GM19397 (cell line): ENCODE data around the gene CHST11.

Source experiments
- ATAC-seq: cut with Tn5 transposase; IDR thresholded peaks from one replicate; pipeline ENCODE4 v1.9.1; 2021; ENCODE audit warnings: mild to moderate bottlenecking, moderate library complexity; ENCODE audit not compliant: unreplicated experiment

The CHST11 gene

DNA sequence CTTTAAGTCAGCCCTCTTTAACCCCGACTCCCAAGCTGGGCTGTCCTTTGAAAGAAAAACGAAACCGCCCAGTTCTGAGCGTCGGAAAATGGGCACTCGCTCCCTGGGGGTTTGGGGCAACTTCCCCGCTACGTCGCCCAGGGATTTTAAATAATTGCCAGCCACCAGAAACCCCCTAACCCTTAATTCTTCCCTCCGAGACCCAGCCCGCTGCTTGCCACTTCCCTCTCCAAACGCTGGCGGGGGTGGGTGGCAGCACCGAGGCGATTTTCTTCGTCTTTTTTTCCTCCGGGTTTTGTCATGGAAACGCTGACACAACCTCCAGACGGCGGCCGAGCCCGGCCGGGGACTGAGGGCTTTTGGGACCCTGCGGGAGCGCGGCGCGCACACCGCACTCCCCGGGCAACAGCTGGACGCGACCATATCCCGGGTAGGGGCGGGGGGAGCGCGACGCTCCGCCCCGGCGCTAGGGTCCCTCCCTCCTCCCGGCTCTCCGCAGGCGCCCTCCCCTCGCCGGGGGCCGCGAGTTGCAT is at the start of gene CHST11:
CHST11 (plus strand) TSS at position 532 of the 533 bp plus-strand sequence.
- peak; percentile 66 for ATAC-seq

DNA sequence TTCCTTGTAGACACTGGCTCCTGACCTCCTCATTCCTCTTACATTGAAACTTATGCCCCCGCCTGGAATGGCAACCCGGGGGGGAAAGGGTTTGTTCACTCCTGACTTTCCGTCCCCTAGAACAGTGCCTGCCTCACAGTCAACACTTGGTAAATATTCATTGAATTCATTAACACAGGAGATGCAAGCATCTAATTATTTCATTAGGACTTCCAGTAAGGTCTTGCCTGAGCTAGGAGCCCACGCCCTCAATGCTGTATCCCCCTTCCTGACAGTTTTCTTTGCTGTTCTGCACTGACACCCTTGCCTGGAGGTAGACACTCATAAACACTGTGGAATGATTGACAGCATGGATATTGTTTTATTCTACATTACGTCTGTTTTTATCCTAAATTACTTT is 49.3 kb upstream of the CHST11 start:
- ATAC-seq, result no peak

DNA sequence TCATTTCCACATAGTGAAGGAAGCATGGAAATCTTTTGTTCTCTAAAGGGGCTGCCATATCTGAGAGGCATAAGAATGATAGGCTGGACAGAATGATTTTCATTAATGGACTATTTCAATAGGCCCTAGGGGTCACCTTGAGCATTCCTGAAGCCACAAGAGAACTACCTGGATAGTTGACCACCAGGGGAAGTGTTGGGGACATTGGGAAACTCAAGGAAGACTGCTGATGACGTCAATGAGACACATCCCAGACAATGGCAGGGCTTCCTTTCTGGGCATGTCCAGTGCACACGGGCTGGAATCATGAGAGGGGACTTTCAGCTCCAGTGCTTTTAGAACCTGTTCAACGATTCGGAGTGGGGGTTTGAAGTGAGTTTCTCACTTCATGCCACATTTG is 48.8 kb upstream of the CHST11 start:
- no peak for ATAC-seq

GRCh38 chr12:104410326-104410725 is 46.4 kb upstream of the CHST11 start:
- no peak for ATAC-seq

DNA sequence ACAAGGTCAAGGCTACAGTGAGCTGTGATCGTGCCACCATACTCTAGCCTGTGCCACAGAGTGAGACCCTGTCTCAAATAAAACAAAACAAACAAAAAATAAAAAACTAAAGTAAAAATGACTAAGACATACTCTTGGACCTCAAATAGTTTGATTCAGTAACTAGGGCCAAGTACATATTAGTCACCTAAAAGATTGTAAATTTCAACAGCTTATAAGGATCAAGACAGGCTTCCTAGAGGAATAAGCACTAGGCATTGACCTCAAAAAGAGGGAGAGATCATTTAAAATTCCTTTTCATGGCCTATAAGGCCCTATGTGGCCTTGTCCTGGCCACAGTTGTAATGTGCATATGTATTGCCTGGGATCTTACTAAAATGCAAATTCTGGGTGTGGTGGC is 46.0 kb upstream of the CHST11 start:
- ATAC-seq, result no peak

GRCh38 chr12:104411826-104412641 is 44.7 kb upstream of the CHST11 start:
- no peak for ATAC-seq

DNA sequence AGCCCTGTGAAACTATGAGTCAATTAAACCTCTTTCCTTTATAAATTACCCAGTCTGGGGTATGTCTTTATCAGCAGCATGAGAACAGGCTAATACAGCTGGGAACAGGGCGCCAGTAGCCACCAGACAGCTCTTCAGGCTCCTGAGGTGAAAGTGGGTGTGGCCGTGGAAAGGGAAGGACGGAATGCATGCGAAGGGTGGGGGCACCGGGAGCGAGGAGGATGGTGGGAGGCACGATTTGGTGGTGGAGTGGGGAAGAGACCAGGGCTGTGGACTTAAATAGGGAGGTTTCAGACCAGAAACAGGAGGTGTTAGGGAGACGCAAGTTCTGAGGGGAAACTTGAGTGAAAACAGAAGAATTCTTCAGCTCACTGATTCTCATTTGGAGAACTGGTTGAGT is 44.1 kb upstream of the CHST11 start:
- no peak for ATAC-seq

DNA sequence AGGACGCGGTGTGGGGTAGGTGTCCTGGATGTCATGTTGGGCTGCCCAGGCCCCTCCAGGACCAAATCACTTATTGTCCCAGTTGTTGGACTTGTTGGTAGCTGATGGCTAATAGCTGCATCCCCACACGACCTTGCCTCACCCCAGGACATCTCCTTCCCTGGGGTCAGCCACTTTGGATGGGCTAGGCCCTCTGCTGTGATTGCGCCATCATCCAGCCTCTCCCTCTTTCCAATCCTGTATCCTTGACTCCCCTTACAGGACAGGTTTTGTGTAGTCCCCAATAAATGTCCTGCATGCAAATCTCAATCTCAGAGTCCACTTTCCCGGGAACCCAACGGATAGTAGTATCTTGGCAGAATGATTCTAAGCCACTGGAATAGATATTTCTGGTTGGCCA is 43.4 kb upstream of the CHST11 start:
- ATAC-seq, result no peak

- ATAC-seq, result no peak
These were observed 42.0 kb upstream of the CHST11 start for GRCh38 chr12:104414581-104415341.

DNA sequence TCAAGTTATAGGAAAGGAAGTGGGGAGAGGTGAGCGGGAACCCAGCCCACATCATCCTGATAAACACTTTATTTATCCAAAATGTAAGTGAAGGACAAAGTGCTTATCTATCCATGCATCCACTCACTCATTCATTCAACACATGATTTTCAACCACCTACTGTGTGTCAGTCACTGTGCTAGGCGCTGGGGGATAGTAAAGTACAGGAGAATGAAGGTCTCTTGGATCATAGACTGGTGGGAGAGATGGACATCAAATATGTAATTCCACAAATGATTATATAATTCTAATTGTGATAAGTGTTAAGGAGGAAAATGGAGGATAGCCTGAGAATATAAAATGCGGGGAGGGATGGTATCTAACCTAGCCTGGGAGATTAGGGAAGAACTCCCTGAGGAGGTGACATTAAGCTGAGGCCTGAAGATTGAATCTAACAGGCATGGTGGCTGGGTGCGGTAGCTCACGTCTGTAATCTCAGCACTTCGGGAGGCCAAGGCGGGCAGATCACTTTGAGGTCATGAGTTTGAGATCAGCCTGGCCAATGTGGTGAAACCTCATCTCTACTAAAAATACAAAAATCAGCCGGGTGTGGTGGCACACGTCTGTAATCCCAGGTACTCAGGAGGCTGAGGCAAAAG is 41.3 kb upstream of the CHST11 start:
- ATAC-seq, result no peak

DNA sequence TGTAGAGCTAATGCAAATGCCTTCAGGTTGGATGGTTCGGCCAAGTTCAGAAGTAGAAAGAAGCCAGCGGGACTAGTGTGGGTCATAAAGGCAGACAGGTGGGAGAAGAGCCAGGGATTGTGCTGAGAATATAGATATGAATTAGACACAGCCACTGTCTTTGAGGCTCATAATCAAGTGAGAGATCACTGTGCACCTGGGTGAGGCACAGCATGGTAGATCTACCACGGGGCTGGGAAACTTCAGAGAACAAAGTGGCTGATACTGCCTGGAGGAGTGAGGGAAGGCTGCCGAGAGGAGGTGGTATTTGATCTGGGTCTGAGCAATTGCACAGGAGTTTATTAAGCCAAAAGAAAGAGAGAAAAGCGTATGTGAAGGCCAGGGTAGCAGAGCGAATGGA is 40.6 kb upstream of the CHST11 start:
- ATAC-seq, result no peak

DNA sequence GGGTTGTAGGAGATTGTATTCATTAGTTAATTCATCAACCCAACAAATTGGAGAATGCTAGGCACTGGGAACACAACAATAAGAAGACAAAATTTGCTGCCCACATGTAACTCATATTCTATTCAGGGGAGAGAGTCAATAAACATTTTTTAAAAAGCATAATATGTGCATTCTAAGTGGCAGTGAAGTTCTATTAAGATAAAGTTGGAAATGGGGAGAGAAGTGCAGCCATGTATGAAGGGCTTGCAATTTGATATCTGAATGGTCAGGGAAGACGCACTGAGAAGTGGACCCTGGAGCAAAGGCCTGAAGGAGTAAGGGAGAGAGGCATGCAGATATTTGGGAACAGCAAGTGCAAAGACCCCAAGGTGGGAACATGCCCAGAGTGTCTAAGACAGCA is 40.2 kb upstream of the CHST11 start:
- no peak for ATAC-seq

DNA sequence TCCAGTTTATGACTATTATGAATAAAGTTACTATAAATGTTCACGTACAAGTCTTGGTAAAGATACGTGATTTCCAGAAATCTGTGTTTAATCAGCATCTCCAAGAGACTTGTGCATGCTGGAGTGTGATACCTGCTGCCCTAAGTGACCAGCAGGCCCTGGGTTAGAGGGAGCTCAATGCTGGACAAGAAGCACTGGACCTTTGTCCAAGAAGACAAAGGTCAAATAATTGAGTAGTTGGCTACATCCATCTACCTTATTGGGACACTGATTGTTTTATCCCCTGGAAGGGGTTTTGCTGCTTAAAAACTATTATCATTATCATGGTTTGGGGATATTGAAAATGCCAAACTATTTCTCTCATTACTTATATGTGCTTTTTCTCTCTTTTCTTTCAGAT is 37.0 kb upstream of the CHST11 start:
- no peak for ATAC-seq

GRCh38 chr12:104420868-104421267 is 35.9 kb upstream of the CHST11 start:
- ATAC-seq, result no peak

DNA sequence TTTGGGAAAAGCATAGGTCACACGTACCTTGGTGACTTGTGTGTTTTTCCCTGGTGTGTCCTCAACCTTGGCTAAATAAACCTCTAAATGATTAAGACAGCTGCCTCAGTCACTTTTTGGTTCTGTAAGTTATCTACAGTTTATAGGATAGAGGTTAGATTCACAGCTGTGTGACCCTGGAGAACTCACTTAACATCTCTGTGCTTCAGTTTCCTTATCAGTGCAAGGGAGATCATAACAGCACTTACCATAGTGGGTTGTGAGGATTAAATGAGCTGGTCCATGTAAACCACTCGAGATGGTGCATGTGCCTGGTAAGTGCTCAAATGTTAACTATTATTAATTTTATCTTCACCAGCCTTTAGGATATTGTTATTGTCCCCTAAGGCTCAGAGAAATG is 35.4 kb upstream of the CHST11 start:
- ATAC-seq, result no peak

- ATAC-seq, result no peak
These were observed 34.3 kb upstream of the CHST11 start for GRCh38 chr12:104422441-104422840.

DNA sequence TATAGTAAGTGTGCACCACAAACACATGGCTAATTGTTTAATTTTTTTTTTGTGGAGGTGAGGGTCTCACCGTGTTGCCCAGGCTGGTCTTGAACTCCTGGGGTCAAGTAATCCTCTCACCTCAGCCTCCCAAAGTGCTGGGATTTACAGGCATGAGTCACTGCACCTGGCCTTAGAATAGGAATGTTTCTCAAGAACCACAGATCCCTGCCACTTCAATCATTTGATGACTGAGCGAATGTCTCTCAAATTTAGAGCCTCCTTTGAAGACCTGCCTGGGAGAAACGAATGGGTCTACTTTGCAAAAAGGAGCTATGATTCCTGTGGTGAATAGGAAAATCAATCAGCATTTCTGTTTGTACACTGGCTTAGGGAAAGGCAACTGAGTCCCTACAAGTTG is 33.5 kb upstream of the CHST11 start:
- no peak for ATAC-seq

DNA sequence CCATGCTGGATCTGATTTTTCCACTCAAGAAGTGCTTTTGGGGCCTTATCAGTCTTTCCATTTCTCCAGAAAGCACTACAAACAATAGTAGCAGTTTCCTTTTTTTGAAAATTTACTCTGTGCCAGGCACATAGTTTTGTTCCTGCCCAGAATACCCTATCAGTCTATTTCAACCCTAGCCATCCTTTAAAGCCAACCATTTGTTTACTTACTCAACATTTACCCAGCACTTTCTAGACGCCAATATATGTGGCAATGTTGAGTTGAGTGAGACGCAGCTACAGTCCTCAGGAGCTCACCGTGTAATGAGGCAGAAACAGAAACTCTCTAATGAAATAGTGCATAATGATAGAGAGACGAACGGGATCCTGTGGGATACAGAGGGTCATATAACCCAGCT is 32.9 kb upstream of the CHST11 start:
- ATAC-seq, result no peak

- ATAC-seq, result no peak
These were observed 31.8 kb upstream of the CHST11 start for GRCh38 chr12:104424955-104425354.

DNA sequence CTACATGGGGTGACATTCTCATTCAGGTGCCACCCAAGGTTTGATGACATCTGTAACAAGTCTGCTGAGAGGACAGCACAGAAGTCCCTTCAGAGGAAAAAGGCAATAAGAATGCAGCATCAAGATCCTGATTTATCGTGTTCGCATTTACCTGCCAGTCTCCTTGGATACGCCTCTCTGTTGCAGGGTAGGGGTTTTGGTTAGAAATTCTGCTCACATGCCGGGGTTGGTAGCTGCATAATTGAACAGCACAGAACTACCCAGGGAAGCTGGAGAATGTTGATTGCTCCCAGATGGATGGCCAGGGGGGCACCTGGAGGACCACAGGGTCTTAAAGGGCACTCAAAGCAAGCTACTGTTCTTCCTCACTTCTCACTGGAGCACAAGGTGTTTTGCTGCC is 31.1 kb upstream of the CHST11 start:
- ATAC-seq, result no peak

GRCh38 chr12:104426926-104427546 is 29.7 kb upstream of the CHST11 start:
- ATAC-seq, result no peak
